Upper lobe of left lung (tissue), 4 donors: ENCODE data around the gene COG7.

ENCODE experiments used
- POLR2A ChIP-seq, 4 donors: fragments of 450-650 bp; IDR thresholded peaks; one replicate each; pipeline ENCODE4 v1.5.1; 2016 to 2017; ENCODE audit warnings: antibody characterized with exemption in 4 of 4, mild to moderate bottlenecking in 2 of 4
- TF ChIP-seq, protein P1 (sequence below), 6 experiments: fragments of 450-650 bp in 4 of 6; fragments of 200-600 bp in 2 of 6; sonication (generic) in 2 of 6; IDR thresholded peaks; one replicate each; pipeline ENCODE4 v1.5.1; 2016 to 2019; ENCODE audit warnings: antibody characterized with exemption in 6 of 6

GRCh38 chr16:23436951-23437350 is 16.0 kb downstream of the COG7 start:
- TF ChIP-seq POLR2A (IDR thresholded peaks at IDR 0.05): no peak
- TF ChIP-seq, protein P1, sequence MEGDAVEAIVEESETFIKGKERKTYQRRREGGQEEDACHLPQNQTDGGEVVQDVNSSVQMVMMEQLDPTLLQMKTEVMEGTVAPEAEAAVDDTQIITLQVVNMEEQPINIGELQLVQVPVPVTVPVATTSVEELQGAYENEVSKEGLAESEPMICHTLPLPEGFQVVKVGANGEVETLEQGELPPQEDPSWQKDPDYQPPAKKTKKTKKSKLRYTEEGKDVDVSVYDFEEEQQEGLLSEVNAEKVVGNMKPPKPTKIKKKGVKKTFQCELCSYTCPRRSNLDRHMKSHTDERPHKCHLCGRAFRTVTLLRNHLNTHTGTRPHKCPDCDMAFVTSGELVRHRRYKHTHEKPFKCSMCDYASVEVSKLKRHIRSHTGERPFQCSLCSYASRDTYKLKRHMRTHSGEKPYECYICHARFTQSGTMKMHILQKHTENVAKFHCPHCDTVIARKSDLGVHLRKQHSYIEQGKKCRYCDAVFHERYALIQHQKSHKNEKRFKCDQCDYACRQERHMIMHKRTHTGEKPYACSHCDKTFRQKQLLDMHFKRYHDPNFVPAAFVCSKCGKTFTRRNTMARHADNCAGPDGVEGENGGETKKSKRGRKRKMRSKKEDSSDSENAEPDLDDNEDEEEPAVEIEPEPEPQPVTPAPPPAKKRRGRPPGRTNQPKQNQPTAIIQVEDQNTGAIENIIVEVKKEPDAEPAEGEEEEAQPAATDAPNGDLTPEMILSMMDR (IDR thresholded peaks at IDR 0.05): no peak
